ENCODE data around the gene GTPBP8.
A peak's percentile ranks its signal among the peaks of the same experiment; 100 is the strongest.

DNA sequence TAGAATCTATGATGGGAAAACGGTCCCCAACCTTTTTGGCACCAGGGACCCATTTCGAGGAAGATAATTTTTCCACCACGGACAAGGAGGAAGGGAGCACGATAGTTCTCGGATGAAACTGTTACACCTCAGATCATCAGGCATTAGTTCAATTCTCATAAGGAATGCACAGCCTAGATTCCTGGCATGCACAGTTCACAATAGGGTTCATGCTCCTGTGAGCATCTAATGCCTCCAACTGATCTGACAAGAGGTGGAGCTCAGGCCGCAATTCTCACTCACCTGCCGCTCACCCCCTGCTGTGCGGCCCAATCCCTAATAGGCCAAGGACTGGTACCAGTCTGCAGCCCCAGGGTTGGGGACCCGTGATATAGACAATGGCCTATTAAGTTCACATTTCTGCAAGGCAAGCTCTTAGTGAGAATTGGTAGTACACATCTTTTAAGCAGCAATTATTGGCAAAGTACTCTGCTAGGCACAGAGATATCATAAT, 42.4 kb upstream of the GTPBP8 start:
- TF ChIP-seq TAF1 (IDR thresholded peaks at IDR 0.05; ENCODE audit: low read depth) = no peak
- no peak for TF ChIP-seq EGR1 (IDR thresholded peaks at IDR 0.05)
- peak; percentile 86 for TF ChIP-seq TEAD4 (IDR thresholded peaks at IDR 0.05)
- no peak for TF ChIP-seq YY1 (IDR thresholded peaks at IDR 0.05; ENCODE audit: low read depth)
- TF ChIP-seq EP300 (IDR thresholded peaks at IDR 0.05; ENCODE audit: borderline replicate concordance) = peak; percentile 51; the same call in 1 of the 2 replicates
